Astrocyte of the cerebellum (primary cell): ENCODE results near the gene COL16A1.

Experiments
- DNase-seq: peaks from one replicate; pipeline ENCODE4 v3.0.0-alpha.2; 2011; ENCODE audit warnings: low read depth
- H3K4me3 ChIP-seq: 2 replicates; pipeline ENCODE4 v1.5.1; 2011; ENCODE audit warnings: mild to moderate bottlenecking, low read depth, low read length, moderate library complexity
- CTCF ChIP-seq: IDR thresholded peaks from 2 replicates; pipeline ENCODE4 v1.5.1; 2012; ENCODE audit warnings: low read length, low read depth, moderate library complexity, mild to moderate bottlenecking; ENCODE audit errors: missing control alignments
- in situ Hi-C: cut with HindIII; loops from 2 replicates; pipeline ENCODE4 v1.10.0; 2017; ENCODE audit warnings: low sequenced_read_pairs

The COL16A1 gene

GRCh38 chr1:31605908-31606427, 97.8 kb downstream of the COL16A1 start:
- in situ Hi-C loops = loop anchor here (5.0 kb wide), 1 partner anchor 99 kb away; no protein-coding TSS in a partner anchor
- no peak for TF ChIP-seq CTCF
- DNase-seq = no peak
- H3K4me3 ChIP-seq = no peak overlapping the region
